HT1080 (cell line): Measurements from ENCODE around the gene MRPS14. TPM values are rescaled to one million over a fixed set of nuclear protein-coding genes. Genes with fewer than 3 reads are reported as not detected.

ENCODE experiments used
- small RNA-seq: library from RNA; depleted of rRNA; stranded (forward); fragments of <200 nt; gene quantifications from one replicate; pipeline ENCODE3, GENCODE V24; 2014
- total RNA-seq: library from RNA; depleted of rRNA; stranded (reverse); fragments of >200 nt; shearing (Covaris generic); gene quantifications from 2 replicates; pipeline ENCODE4 v1.2.3, GENCODE V29; 2014; rRNA removed

MRPS14 gene
- total RNA-seq, 1 experiment from 2014 or later, result 22.2 TPM

Small RNA genes within 50 kb of the gene (small RNA-seq; reads per million reads assigned to genes)
- not detected for gene RF00019
- gene RNU6-307P, result not detected

Other genes starting within 250 kb of the MRPS14 start
- gene CACYBP, start 23.5 kb downstream of the MRPS14 start, total RNA-seq, result 496 and 516 TPM in 2 replicates
- 0.06 TPM in 1 of 2 replicates, not detected in the other for gene TNN, start 44.4 kb upstream of the MRPS14 start, total RNA-seq
- gene KIAA0040, start 169.4 kb upstream of the MRPS14 start, total RNA-seq, result not detected in 2 replicates